Measurements from ENCODE around the gene CYFIP1. TPM values are rescaled to one million over a fixed set of nuclear protein-coding genes. Genes with fewer than 3 reads are reported as not detected.

Gene CYFIP1
- total RNA-seq, 1 experiment from 2014 or later: 80.3 TPM

- BruUV-seq (replicated peaks): no TSS peak
- POLR2A ChIA-PET (ENCODE audit: unreplicated experiment): no interaction called here
Observed at GRCh38 chr15:23002920-23003319, 22.8 kb upstream of the CYFIP1 start.

GRCh38 chr15:22995795-22996194 is 15.6 kb upstream of the CYFIP1 start:
- DNase-seq (no peak), ATAC-seq (no peak)
- Histone ChIP-seq H3K36me3 (ENCODE audit: low read depth, low read length) (peaks cover 9% of the 10 kb centered on the region), H3K9ac (ENCODE audit: low read length) (no peak overlapping the region), H3K9me3 (ENCODE audit: low read length) (no peaks in the 10 kb centered on the region), H3K9me2 (replicated peaks; ENCODE audit: low read length) (no peaks in the 10 kb centered on the region), H3K27ac (ENCODE audit: low read length) (no peak overlapping the region), H3K4me2 (ENCODE audit: low read length) (no peak overlapping the region), H3F3A (ENCODE audit: low read length, unreplicated experiment) (no peaks in the 10 kb centered on the region), H2AFZ (ENCODE audit: low read length) (no peak overlapping the region), H3K27me3 (ENCODE audit: low read length) (no peaks in the 10 kb centered on the region), H3K79me2 (ENCODE audit: low read length) (no peaks in the 10 kb centered on the region), H4K20me1 (ENCODE audit: low read length) (0 out of 2 replicates have a peak, but pooled peaks cover 2% of the 10 kb centered on the region), H3K4me1 (ENCODE audit: insufficient read depth, low read length) (no peaks in the 10 kb centered on the region), H3K4me3 (ENCODE audit: low read length) (no peak overlapping the region)
- TF ChIP-seq, protein P1, sequence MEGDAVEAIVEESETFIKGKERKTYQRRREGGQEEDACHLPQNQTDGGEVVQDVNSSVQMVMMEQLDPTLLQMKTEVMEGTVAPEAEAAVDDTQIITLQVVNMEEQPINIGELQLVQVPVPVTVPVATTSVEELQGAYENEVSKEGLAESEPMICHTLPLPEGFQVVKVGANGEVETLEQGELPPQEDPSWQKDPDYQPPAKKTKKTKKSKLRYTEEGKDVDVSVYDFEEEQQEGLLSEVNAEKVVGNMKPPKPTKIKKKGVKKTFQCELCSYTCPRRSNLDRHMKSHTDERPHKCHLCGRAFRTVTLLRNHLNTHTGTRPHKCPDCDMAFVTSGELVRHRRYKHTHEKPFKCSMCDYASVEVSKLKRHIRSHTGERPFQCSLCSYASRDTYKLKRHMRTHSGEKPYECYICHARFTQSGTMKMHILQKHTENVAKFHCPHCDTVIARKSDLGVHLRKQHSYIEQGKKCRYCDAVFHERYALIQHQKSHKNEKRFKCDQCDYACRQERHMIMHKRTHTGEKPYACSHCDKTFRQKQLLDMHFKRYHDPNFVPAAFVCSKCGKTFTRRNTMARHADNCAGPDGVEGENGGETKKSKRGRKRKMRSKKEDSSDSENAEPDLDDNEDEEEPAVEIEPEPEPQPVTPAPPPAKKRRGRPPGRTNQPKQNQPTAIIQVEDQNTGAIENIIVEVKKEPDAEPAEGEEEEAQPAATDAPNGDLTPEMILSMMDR (conservative IDR thresholded peaks at IDR 0.05; ENCODE audit: low read depth, low read length): no peak
- TF ChIP-seq EZH2phosphoT487 (IDR thresholded peaks at IDR 0.05; ENCODE audit: borderline replicate concordance, low read length): no peak
- no peak for TF ChIP-seq EZH2 (IDR thresholded peaks at IDR 0.05; ENCODE audit: low read length, unreplicated experiment)
- POLR2A ChIA-PET (ENCODE audit: unreplicated experiment): no interaction called here
- BruUV-seq (replicated peaks): no TSS peak
- CTCF ChIA-PET: no interaction called here
- intact Hi-C loops (cut with micrococcal nuclease): no loop called here

More at GRCh38 chr15:23002920-23003319, 22.8 kb upstream of the CYFIP1 start:
- intact Hi-C loops (cut with micrococcal nuclease): no loop called here
- no peaks in the 10 kb centered on the region for H3K27me3 ChIP-seq (ENCODE audit: low read length)
- no peaks in the 10 kb centered on the region for H4K20me1 ChIP-seq (ENCODE audit: low read length)
- H3K9me2 ChIP-seq (replicated peaks; ENCODE audit: low read length): no peaks in the 10 kb centered on the region
- peaks cover 58% of the 10 kb centered on the region for H3K36me3 ChIP-seq (ENCODE audit: low read depth, low read length)
- H3K4me2 ChIP-seq (ENCODE audit: low read length): no peak overlapping the region
- TF ChIP-seq, protein P1 (conservative IDR thresholded peaks at IDR 0.05; ENCODE audit: low read depth, low read length): no peak
- TF ChIP-seq EZH2 (IDR thresholded peaks at IDR 0.05; ENCODE audit: low read length, unreplicated experiment): no peak
- no peak for TF ChIP-seq EZH2phosphoT487 (IDR thresholded peaks at IDR 0.05; ENCODE audit: borderline replicate concordance, low read length)
- no peaks in the 10 kb centered on the region for H3K4me1 ChIP-seq (ENCODE audit: insufficient read depth, low read length)
- H3K9ac ChIP-seq (ENCODE audit: low read length): no peak overlapping the region
- no peaks in the 10 kb centered on the region for H3F3A ChIP-seq (ENCODE audit: low read length, unreplicated experiment)
- H3K79me2 ChIP-seq (ENCODE audit: low read length): no peaks in the 10 kb centered on the region
- H3K4me3 ChIP-seq (ENCODE audit: low read length): no peak overlapping the region
- CTCF ChIA-PET: no interaction called here
- H3K9me3 ChIP-seq (ENCODE audit: low read length): no peaks in the 10 kb centered on the region
- H2AFZ ChIP-seq (ENCODE audit: low read length): no peak overlapping the region
- H3K27ac ChIP-seq (ENCODE audit: low read length): no peak overlapping the region
- DNase-seq (no peak), ATAC-seq (no peak)

- ChIA-PET POLR2A (ENCODE audit: unreplicated experiment) (no interaction called here), CTCF (no interaction called here)
- H3K27ac ChIP-seq (ENCODE audit: low read length): no peak overlapping the region
- BruUV-seq (replicated peaks): no TSS peak
- no peaks in the 10 kb centered on the region for H3K9me3 ChIP-seq (ENCODE audit: low read length)
- intact Hi-C loops (cut with micrococcal nuclease): no loop called here
- H3F3A ChIP-seq (ENCODE audit: low read length, unreplicated experiment): no peaks in the 10 kb centered on the region
- no peak for DNase-seq
- H3K4me1 ChIP-seq (ENCODE audit: insufficient read depth, low read length): no peaks in the 10 kb centered on the region
- no peak overlapping the region for H3K9ac ChIP-seq (ENCODE audit: low read length)
- no peak overlapping the region for H3K4me2 ChIP-seq (ENCODE audit: low read length)
- H2AFZ ChIP-seq (ENCODE audit: low read length): no peak overlapping the region
- H3K79me2 ChIP-seq (ENCODE audit: low read length): no peaks in the 10 kb centered on the region
- TF ChIP-seq EZH2 (IDR thresholded peaks at IDR 0.05; ENCODE audit: low read length, unreplicated experiment) (no peak), EZH2phosphoT487 (IDR thresholded peaks at IDR 0.05; ENCODE audit: borderline replicate concordance, low read length) (no peak)
- TF ChIP-seq, protein P1 (conservative IDR thresholded peaks at IDR 0.05; ENCODE audit: low read depth, low read length): no peak
- no peaks in the 10 kb centered on the region for H3K27me3 ChIP-seq (ENCODE audit: low read length)
- 0 out of 2 replicates have a peak, but pooled peaks cover 2% of the 10 kb centered on the region for H4K20me1 ChIP-seq (ENCODE audit: low read length)
- no peaks in the 10 kb centered on the region for H3K36me3 ChIP-seq (ENCODE audit: low read depth, low read length)
- H3K4me3 ChIP-seq (ENCODE audit: low read length): no peak overlapping the region
- no peaks in the 10 kb centered on the region for H3K9me2 ChIP-seq (replicated peaks; ENCODE audit: low read length)
- no peak for ATAC-seq
Observed at GRCh38 chr15:22992024-22992326, 11.8 kb upstream of the CYFIP1 start.

Measured in PC-3 (cell line).